GM12878 (cell line): Measurements from ENCODE around the gene ANKMY1. TPM values are rescaled to one million over a fixed set of nuclear protein-coding genes. Genes with fewer than 3 reads are reported as not detected.

Source experiments
- ATAC-seq: fragments of 200-7000 bp; cut with Tn5 transposase; 3 replicates; pipeline ENCODE4 v1.9.1; 2020; ENCODE audit warnings: mild to moderate bottlenecking, moderate library complexity
- BruUV-seq: library from RNA; stranded (reverse); fragments of 400-500 nt; replicated peaks from 2 replicates; lab custom pipeline; 2021; lab: Mats Ljungman, UMichigan
- CTCF ChIA-PET: fragments of 300-600 bp; sonication (Branson Sonifier 250); formaldehyde crosslinking; extraction: SDS; loops from one replicate; lab custom pipeline; 2021; ENCODE audit warnings: inconsistent platforms; lab: Yijun Ruan, JAX
- POLR2A ChIA-PET: fragments of 350-600 bp; formaldehyde crosslinking; extraction: SDS; loops from one replicate; lab custom pipeline; 2021; ENCODE audit warnings: inconsistent platforms; lab: Charles Lee
- RAD21 ChIA-PET: fragments of 300-600 bp; sonication (Branson Sonifier 250); formaldehyde crosslinking; loops from one replicate; lab custom pipeline; 2023; ENCODE audit warnings: antibody characterized with exemption; ENCODE audit not compliant: unreplicated experiment; lab: Charles Lee
- SMC1A ChIA-PET: fragments of 300-600 bp; sonication (Branson Sonifier 250); formaldehyde crosslinking; loops from one replicate; lab custom pipeline; 2023; ENCODE audit not compliant: unreplicated experiment, uncharacterized antibody; lab: Charles Lee
- DNase-seq: peaks from one replicate; pipeline ENCODE4 v3.0.0-alpha.2; 2011; ENCODE audit warnings: low read depth, low spot score
- FAIRE-seq: peaks from 3 replicates; lab custom pipeline; 2011; peaks lifted over from hg19 to GRCh38; lab: Jason Lieb, UNC
- H2AFZ ChIP-seq: 2 replicates; pipeline ENCODE4 v1.6.0; 2011; ENCODE audit warnings: low read depth, low read length, control low read depth; ENCODE audit not compliant: control insufficient read depth
- H3K27ac ChIP-seq: 2 replicates; pipeline ENCODE4 v1.5.1; 2011; ENCODE audit warnings: control low read depth; ENCODE audit not compliant: control insufficient read depth, insufficient read depth
- H3K27me3 ChIP-seq, 2 experiments: replicated peaks in 1 of 2; 2 replicates each; pipeline versions ENCODE4 v1.6.0 to v1.6.1; 2011; ENCODE audit warnings: low read length in 1 of 2; ENCODE audit not compliant: control insufficient read depth in 2 of 2, insufficient read depth in 2 of 2
- H3K36me3 ChIP-seq, 2 experiments: 2 replicates each; pipeline ENCODE4 v1.5.1; 2011; ENCODE audit warnings: low read length in 1 of 2; ENCODE audit not compliant: control insufficient read depth in 2 of 2, insufficient read depth in 2 of 2
- H3K4me1 ChIP-seq: 2 replicates; pipeline ENCODE4 v1.6.1; 2011; ENCODE audit warnings: mild to moderate bottlenecking, low read length, moderate library complexity, mixed read lengths; ENCODE audit not compliant: control insufficient read depth, insufficient read depth
- H3K4me2 ChIP-seq: 2 replicates; pipeline ENCODE4 v1.6.0; 2011; ENCODE audit warnings: control low read depth; ENCODE audit not compliant: control insufficient read depth, insufficient read depth
- H3K4me3 ChIP-seq: fragments of 200-600 bp; sonication (generic); 2 replicates; pipeline ENCODE4 v1.5.1; 2016
- H3K79me2 ChIP-seq: 2 replicates; pipeline ENCODE4 v1.6.0; 2011; ENCODE audit warnings: low read length; ENCODE audit not compliant: control insufficient read depth, insufficient read depth
- H3K9ac ChIP-seq: 2 replicates; pipeline ENCODE4 v1.8.0; 2011; ENCODE audit warnings: low read length, control low read depth, mixed read lengths; ENCODE audit not compliant: control insufficient read depth, insufficient read depth
- H3K9me3 ChIP-seq: replicated peaks from 3 replicates; pipeline ENCODE4 v1.5.1; 2011; ENCODE audit warnings: mild to moderate bottlenecking, low read length; ENCODE audit not compliant: control insufficient read depth, insufficient read depth
- H4K20me1 ChIP-seq: 2 replicates; pipeline ENCODE4 v1.6.0; 2011; ENCODE audit not compliant: control insufficient read depth, insufficient read depth
- HCFC1 ChIP-seq: fragments of 150-350 bp; IDR thresholded peaks from 2 replicates; pipeline ENCODE4 v1.6.1; 2014; ENCODE audit warnings: low read length
- KAT2A ChIP-seq: conservative IDR thresholded peaks from 2 replicates; pipeline ENCODE4 v1.6.1; 2011; ENCODE audit warnings: low read depth, low read length; ENCODE audit not compliant: control insufficient read depth
- MAX ChIP-seq: IDR thresholded peaks from 2 replicates; pipeline ENCODE4 v1.6.1; 2012; ENCODE audit warnings: low read depth, low read length, improper control_type of control experiment
- PML ChIP-seq: IDR thresholded peaks from 2 replicates; pipeline ENCODE4 v1.6.1; 2012; ENCODE audit warnings: low read length, inconsistent platforms
- SPI1 ChIP-seq: IDR thresholded peaks from 2 replicates; pipeline ENCODE4 v1.6.1; 2011; ENCODE audit warnings: low read depth, mild to moderate bottlenecking, low read length, moderate library complexity, borderline replicate concordance; ENCODE audit not compliant: insufficient read depth
- ZNF217 ChIP-seq: fragments of 450-650 bp; IDR thresholded peaks from 2 replicates; pipeline ENCODE4 v1.6.1; 2017; ENCODE audit warnings: antibody characterized with exemption, mild to moderate bottlenecking
- ZNF384 ChIP-seq: IDR thresholded peaks from 2 replicates; pipeline ENCODE4 v1.6.1; 2012; ENCODE audit warnings: low read depth, mild to moderate bottlenecking, low read length, improper control_type of control experiment, borderline replicate concordance
- WGBS: methylation state at CpG from one replicate; pipeline ENCODE4 v1.1.6; 2016; ENCODE audit warnings: low lambda C conversion rate; ENCODE audit not compliant: insufficient replicate concordance, insufficient coverage; ENCODE audit errors: missing lambda C conversion rate; 5-methylcytosine and 5-hydroxymethylcytosine counted together
- in situ Hi-C: fragments of 300-500 bp; cut with MboI; formaldehyde crosslinking; loops from 9 replicates; pipeline ENCODE4 v1.14.3; 2018; ENCODE audit warnings: mixed read lengths
- intact Hi-C: fragments of 100-400 bp; cut with micrococcal nuclease; formaldehyde crosslinking; loops from one replicate; pipeline ENCODE4 v1.14.2; 2022; ENCODE audit not compliant: unreplicated experiment
- polyA plus RNA-seq, 11 experiments: library from polyadenylated mRNA; depleted of rRNA in 4 of 11; unstranded in 6 of 11; stranded (reverse) in 5 of 11; fragments of >200 nt; fragmentation: Nextera tagmentation in 4 of 11; fragmentation: Illumina TruSeq in 1 of 11; extraction: Ambion mirVana in 4 of 11; extraction: Trizol in 1 of 11; gene quantifications; 1 replicate in 1 of 11; 2 replicates in 10 of 11; pipeline versions ENCODE4 v1.2.1 to v1.2.3, GENCODE V29; 2011 to 2016; ENCODE audit warnings: inconsistent platforms in 2 of 11, missing spikeins in 2 of 11, low read depth in 1 of 11
- total RNA-seq, 4 experiments: library from RNA; depleted of rRNA in 3 of 4; stranded (reverse); fragments of >200 nt in 3 of 4; fragmentation: Illumina TruSeq in 1 of 4; extraction: Trizol in 1 of 4; gene quantifications; 2 replicates each; pipeline versions ENCODE4 v1.2.1 to v1.2.3, GENCODE V29; 2013 to 2021

The ANKMY1 gene
- total and polyA plus RNA-seq, 10 of the 15 experiments (the other 5 are each of a cell fraction or from before 2014, with no cell fraction given): 1.1 to 15.3 (median 11.1) TPM

- CTCF ChIA-PET: interaction anchor here (1.4 to 2.0 kb wide), 2 partner anchors 9 to 57 kb away, joined by 3 to 6 read pairs; no protein-coding TSS in a partner anchor
- Histone ChIP-seq H2AFZ (no peak overlapping the region), H3K4me3 (no peak overlapping the region), H3K4me1 (peaks cover 29% of the 10 kb centered on the region), H3K27ac (no peak overlapping the region), H3K36me3 (0 out of 4 replicates have a peak, but pooled peaks cover 0 to 1% of the 10 kb centered on the region in 2 experiments), H3K9me3 (no peaks in the 10 kb centered on the region), H3K9ac (no peak overlapping the region), H4K20me1 (no peaks in the 10 kb centered on the region; the same call in 1 of the 2 replicates), H3K4me2 (peak overlapping the region; percentile 75; the same call in 1 of the 2 replicates), H3K27me3 (no peaks in the 10 kb centered on the region), H3K79me2 (peaks cover 26% of the 10 kb centered on the region)
- ATAC-seq (no peak), DNase-seq (no peak), FAIRE-seq (no peak)
- SMC1A ChIA-PET: no interaction called here
- no peak for TF ChIP-seq HCFC1
- no peak for TF ChIP-seq KAT2A
- TF ChIP-seq ZNF217: no peak
- TF ChIP-seq MAX: no peak
- no peak for TF ChIP-seq PML
- no peak for TF ChIP-seq ZNF384
- no peak for TF ChIP-seq SPI1
- in situ Hi-C loops (no loop called here), intact Hi-C loops (no loop called here)
- 74% methylated on average over 10 of the region's 11 CpGs for WGBS
- RAD21 ChIA-PET: no interaction called here
- no TSS peak for BruUV-seq
- POLR2A ChIA-PET: no interaction called here
Observed at GRCh38 chr2:240570531-240571313, 12.9 kb upstream of the ANKMY1 start.
